ENCODE data around the gene NDUFB10.

The NDUFB10 gene

GRCh38 chr16:1990101-1990350 is 30.7 kb downstream of the NDUFB10 start:
- DNase-seq (ENCODE audit: extremely low read depth, low read depth) = no peak
- TF ChIP-seq CTCF (IDR thresholded peaks at IDR 0.05; ENCODE audit: low read depth, low read length) = no peak

- TF ChIP-seq CTCF (IDR thresholded peaks at IDR 0.05; ENCODE audit: low read depth, low read length) = no peak
- no peak for DNase-seq (ENCODE audit: extremely low read depth, low read depth)
Observed at GRCh38 chr16:1990351-1991134, 31.2 kb downstream of the NDUFB10 start.

- no peak for TF ChIP-seq CTCF (IDR thresholded peaks at IDR 0.05; ENCODE audit: low read depth, low read length)
- DNase-seq (ENCODE audit: extremely low read depth, low read depth) = no peak
Observed at GRCh38 chr16:1991135-1991551, 31.8 kb downstream of the NDUFB10 start.

- TF ChIP-seq CTCF (IDR thresholded peaks at IDR 0.05; ENCODE audit: low read depth, low read length) = no peak
- DNase-seq (ENCODE audit: extremely low read depth, low read depth) = no peak
Observed at GRCh38 chr16:1991588-1991947, 32.2 kb downstream of the NDUFB10 start.

- TF ChIP-seq CTCF (IDR thresholded peaks at IDR 0.05; ENCODE audit: low read depth, low read length) = no peak
- DNase-seq (ENCODE audit: extremely low read depth, low read depth) = peak; percentile 62
Observed at GRCh38 chr16:1991948-1992703, 32.8 kb downstream of the NDUFB10 start.

GRCh38 chr16:1992704-1993317 is 33.5 kb downstream of the NDUFB10 start:
- no peak for DNase-seq (ENCODE audit: extremely low read depth, low read depth)
- TF ChIP-seq CTCF (IDR thresholded peaks at IDR 0.05; ENCODE audit: low read depth, low read length) = no peak

GRCh38 chr16:1993731-1994131 is 34.4 kb downstream of the NDUFB10 start:
- DNase-seq (ENCODE audit: extremely low read depth, low read depth) = no peak
- TF ChIP-seq CTCF (IDR thresholded peaks at IDR 0.05; ENCODE audit: low read depth, low read length) = no peak
